Measurements from ENCODE around the gene PTAR1. TPM values are rescaled to one million over a fixed set of nuclear protein-coding genes. Genes with fewer than 3 reads are reported as not detected.

Gene PTAR1
- polyA plus RNA-seq, 1 experiment = 12.4 TPM

GRCh38 chr9:69748304-69748703 lies 11.5 kb downstream of the PTAR1 start:
- DNase-seq (ENCODE audit: low read depth) = no peak
- ChIA-PET CTCF (interaction anchor here (1.6 to 3.0 kb wide), 2 partner anchors 75 to 326 kb away, joined by 6 to 19 read pairs; partner anchors contain the start of gene APBA1), POLR2A (no interaction called here)
- H3K4me3 ChIP-seq (ENCODE audit: low read depth, low read length) = no peak overlapping the region
- TF ChIP-seq CTCF (IDR thresholded peaks at IDR 0.05; ENCODE audit: insufficient read depth, low read depth, low read length) = no peak
- H3K27me3 ChIP-seq (ENCODE audit: control insufficient read depth, insufficient read depth, low read length) = no peaks in the 10 kb centered on the region
- no peaks in the 10 kb centered on the region for H3K36me3 ChIP-seq (ENCODE audit: control insufficient read depth, insufficient read depth, low read length)

- Histone ChIP-seq H3K4me3 (ENCODE audit: low read depth, low read length) (no peak overlapping the region), H3K27me3 (ENCODE audit: control insufficient read depth, insufficient read depth, low read length) (no peaks in the 10 kb centered on the region), H3K36me3 (ENCODE audit: control insufficient read depth, insufficient read depth, low read length) (no peaks in the 10 kb centered on the region)
- ChIA-PET POLR2A (no interaction called here), CTCF (interaction anchor here (1.0 to 3.0 kb wide), 4 partner anchors 10 to 74 kb away, joined by 3 to 19 read pairs (median 4); partner anchors contain the start of gene APBA1)
- no peak for TF ChIP-seq CTCF (IDR thresholded peaks at IDR 0.05; ENCODE audit: insufficient read depth, low read depth, low read length)
- no peak for DNase-seq (ENCODE audit: low read depth)
Observed at GRCh38 chr9:69746859-69747560, 12.8 kb downstream of the PTAR1 start.

- H3K4me3 ChIP-seq (ENCODE audit: low read depth, low read length) = no peak overlapping the region
- ChIA-PET POLR2A (no interaction called here), CTCF (interaction anchor here (0.6 to 3.0 kb wide), 18 partner anchors 8 to 367 kb away, joined by 3 to 19 read pairs (median 3); partner anchors contain the start of gene APBA1)
- no peaks in the 10 kb centered on the region for H3K27me3 ChIP-seq (ENCODE audit: control insufficient read depth, insufficient read depth, low read length)
- no peak for DNase-seq (ENCODE audit: low read depth)
- no peaks in the 10 kb centered on the region for H3K36me3 ChIP-seq (ENCODE audit: control insufficient read depth, insufficient read depth, low read length)
- TF ChIP-seq CTCF (IDR thresholded peaks at IDR 0.05; ENCODE audit: insufficient read depth, low read depth, low read length) = peak; percentile 40; the same call in 1 of the 2 replicates
Observed at GRCh38 chr9:69745716-69746437, 13.9 kb downstream of the PTAR1 start.

- H3K36me3 ChIP-seq (ENCODE audit: control insufficient read depth, insufficient read depth, low read length) = no peaks in the 10 kb centered on the region
- CTCF ChIA-PET = interaction anchor here (0.8 to 3.0 kb wide), 12 partner anchors 9 to 368 kb away, joined by 3 to 19 read pairs (median 4); partner anchors contain the start of gene APBA1
- no peak for TF ChIP-seq CTCF (IDR thresholded peaks at IDR 0.05; ENCODE audit: insufficient read depth, low read depth, low read length)
- no peak overlapping the region for H3K4me3 ChIP-seq (ENCODE audit: low read depth, low read length)
- DNase-seq (ENCODE audit: low read depth) = no peak
- POLR2A ChIA-PET = no interaction called here
- H3K27me3 ChIP-seq (ENCODE audit: control insufficient read depth, insufficient read depth, low read length) = no peaks in the 10 kb centered on the region
Observed at GRCh38 chr9:69744688-69745380, 15.0 kb downstream of the PTAR1 start.

- Histone ChIP-seq H3K27me3 (ENCODE audit: control insufficient read depth, insufficient read depth, low read length) (no peaks in the 10 kb centered on the region), H3K36me3 (ENCODE audit: control insufficient read depth, insufficient read depth, low read length) (no peaks in the 10 kb centered on the region), H3K4me3 (ENCODE audit: low read depth, low read length) (no peak overlapping the region)
- CTCF ChIA-PET = interaction anchor here (0.9 kb wide), 1 partner anchor 134 kb away, joined by 3 read pairs; no protein-coding TSS in a partner anchor
- POLR2A ChIA-PET = no interaction called here
- DNase-seq (ENCODE audit: low read depth) = no peak
- TF ChIP-seq CTCF (IDR thresholded peaks at IDR 0.05; ENCODE audit: insufficient read depth, low read depth, low read length) = no peak
Observed at GRCh38 chr9:69743930-69744329, 15.9 kb downstream of the PTAR1 start.
